GM20431 (cell line): ENCODE data around the gene MLLT3.
"Not testable (repeated sequence)": the region's sequence is repeated elsewhere in the genome, so short reads cannot be mapped to it uniquely, and the experiment has no call there.

Experiments used
- in situ Hi-C: fragments of 300-500 bp; cut with MseI, MboI; formaldehyde crosslinking; loops from one replicate; pipeline ENCODE4 v1.15.0; 2020; ENCODE audit warnings: low sequenced_read_pairs; ENCODE audit not compliant: unreplicated experiment

Gene MLLT3

GRCh38 chr9:20604562-20604961, 17.7 kb downstream of the MLLT3 start:
- in situ Hi-C loops = loop anchor here (25.0 kb wide), 2 partner anchors 242 to 667 kb away; no protein-coding TSS in a partner anchor

- in situ Hi-C loops = loop anchor here (25.0 kb wide), 2 partner anchors 241 to 666 kb away; no protein-coding TSS in a partner anchor
These were observed 18.6 kb downstream of the MLLT3 start for GRCh38 chr9:20603524-20604268.

- in situ Hi-C loops = loop anchor here (25.0 kb wide), 2 partner anchors 239 to 664 kb away; no protein-coding TSS in a partner anchor
These were observed 21.0 kb downstream of the MLLT3 start for GRCh38 chr9:20601292-20601691.

GRCh38 chr9:20599195-20599594, 23.1 kb downstream of the MLLT3 start:
- in situ Hi-C loops = no loop called here

GRCh38 chr9:20598367-20598766, 23.9 kb downstream of the MLLT3 start:
- in situ Hi-C loops = no loop called here

- in situ Hi-C loops = no loop called here
These were observed 24.4 kb downstream of the MLLT3 start for GRCh38 chr9:20597862-20598261.

GRCh38 chr9:20594608-20595007, 27.7 kb downstream of the MLLT3 start:
- in situ Hi-C loops = no loop called here

- in situ Hi-C loops = no loop called here
These were observed 28.8 kb downstream of the MLLT3 start for GRCh38 chr9:20593537-20593936.

GRCh38 chr9:20593105-20593504, 29.2 kb downstream of the MLLT3 start:
- in situ Hi-C loops = no loop called here

GRCh38 chr9:20592673-20593072, 29.6 kb downstream of the MLLT3 start:
- in situ Hi-C loops = no loop called here

- in situ Hi-C loops = no loop called here
These were observed 31.1 kb downstream of the MLLT3 start for GRCh38 chr9:20591223-20591622.

- in situ Hi-C loops = no loop called here
These were observed 37.2 kb downstream of the MLLT3 start for GRCh38 chr9:20584968-20585643.

- in situ Hi-C loops = not testable (repeated sequence)
These were observed 39.2 kb downstream of the MLLT3 start for GRCh38 chr9:20583088-20583487.

- in situ Hi-C loops = no loop called here
These were observed 40.1 kb downstream of the MLLT3 start for GRCh38 chr9:20582150-20582549.

- in situ Hi-C loops = no loop called here
These were observed 41.6 kb downstream of the MLLT3 start for GRCh38 chr9:20580673-20581072.

GRCh38 chr9:20579524-20580314, 42.6 kb downstream of the MLLT3 start:
- in situ Hi-C loops = no loop called here

- in situ Hi-C loops = no loop called here
These were observed 49.3 kb downstream of the MLLT3 start for GRCh38 chr9:20573023-20573422.

- in situ Hi-C loops = no loop called here
These were observed 51.5 kb downstream of the MLLT3 start for GRCh38 chr9:20570756-20571155.

- in situ Hi-C loops = no loop called here
These were observed 52.2 kb downstream of the MLLT3 start for GRCh38 chr9:20570087-20570486.

GRCh38 chr9:20569525-20569924, 52.8 kb downstream of the MLLT3 start:
- in situ Hi-C loops = no loop called here

- in situ Hi-C loops = no loop called here
These were observed 53.9 kb downstream of the MLLT3 start for GRCh38 chr9:20568400-20568799.
